ENCODE data around the gene SLC8A1. TPM values are rescaled to one million over a fixed set of nuclear protein-coding genes. Genes with fewer than 3 reads are reported as not detected.
A peak's percentile ranks its signal among the peaks of the same experiment; 100 is the strongest.

Gene SLC8A1
- total and polyA plus RNA-seq, 2 donors: 0.46 to 20.4 TPM

DNA sequence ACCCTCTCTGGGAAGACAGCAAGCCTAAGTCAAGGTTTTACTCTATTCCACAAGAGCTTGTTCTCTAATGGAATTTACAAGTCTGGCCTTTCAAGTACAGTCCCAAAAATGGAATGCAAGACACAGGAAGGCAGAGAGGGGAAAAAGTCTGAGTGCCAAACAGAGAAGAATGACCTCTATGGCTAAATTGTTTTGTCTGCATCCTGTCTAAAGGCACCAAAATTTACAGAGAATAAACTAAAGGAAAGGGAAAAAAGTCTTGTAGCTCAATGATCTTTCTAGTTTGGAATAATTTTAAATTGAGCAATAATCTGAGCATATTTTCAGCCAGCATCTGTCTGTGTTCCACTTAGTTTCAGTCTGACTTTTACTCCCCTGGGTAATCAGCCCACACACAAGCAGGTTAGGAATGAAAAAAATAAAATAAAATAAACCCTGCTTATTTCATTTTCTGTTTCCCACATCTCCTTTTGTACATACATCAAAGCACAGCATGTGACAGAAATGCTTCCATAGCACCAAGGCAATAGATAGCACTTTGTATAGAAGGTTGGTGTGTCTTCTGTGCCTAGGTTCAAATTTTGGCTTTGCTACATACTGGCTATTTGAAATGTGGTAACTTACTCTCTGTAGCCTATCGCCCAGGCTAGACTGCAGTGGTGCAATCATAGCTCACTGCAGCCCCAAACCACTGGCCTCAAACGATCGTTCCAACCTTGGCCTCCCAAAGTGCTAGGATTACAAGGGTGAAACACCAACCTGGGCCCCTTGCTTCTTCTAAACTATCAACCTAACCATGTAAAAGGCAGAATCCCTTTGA lies 105.1 kb downstream of the SLC8A1 start:
- no peak overlapping the region for H3K4me3 ChIP-seq (ENCODE audit: low read length in 2 of 2)
- no peaks in the 10 kb centered on the region for H3K9me3 ChIP-seq (ENCODE audit: control insufficient read depth in 2 of 2, insufficient read depth in 1 of 2, low read length in 1 of 2)
- 95% methylated on average over 3 of the region's 3 CpGs for WGBS
- no peaks in the 10 kb centered on the region for H3K4me1 ChIP-seq (ENCODE audit: control insufficient read depth in 2 of 2, insufficient read depth in 2 of 2, low read length in 2 of 2)
- DNase-seq (ENCODE audit: low read depth in 6 of 9, low spot score in 9 of 9): no peak
- H3K27me3 ChIP-seq (ENCODE audit: control insufficient read depth in 2 of 2, insufficient read depth in 1 of 2, low read length in 1 of 2): no peaks in the 10 kb centered on the region
- H3K36me3 ChIP-seq (ENCODE audit: control insufficient read depth in 2 of 2, insufficient read depth in 2 of 2, low read length in 1 of 2): no peaks in the 10 kb centered on the region
- no peak overlapping the region for H3K27ac ChIP-seq (ENCODE audit: low read depth in 1 of 2, low read length in 1 of 2)

DNA sequence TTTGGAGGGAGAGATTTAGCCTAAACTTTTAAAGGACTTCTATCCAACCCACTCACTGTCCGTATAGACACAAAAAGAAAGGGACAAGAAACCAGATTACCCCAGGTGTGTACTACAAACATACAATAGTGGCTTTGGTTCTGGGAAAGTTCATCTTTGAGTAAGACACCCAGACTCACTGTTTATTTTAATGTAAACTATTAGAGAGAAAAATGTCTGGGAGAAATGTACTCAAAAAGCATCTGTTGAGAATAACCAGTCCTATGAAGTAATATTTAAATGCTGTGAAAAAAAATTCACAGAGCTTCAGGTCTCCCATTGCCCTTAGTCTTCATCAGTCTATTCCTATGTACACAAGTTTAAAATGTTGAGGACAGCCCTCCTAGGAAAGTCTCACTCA lies 107.5 kb downstream of the SLC8A1 start:
- WGBS: 96% methylated on average over 1 of the region's 1 CpG
- no peak for DNase-seq (ENCODE audit: low read depth in 6 of 9, low spot score in 9 of 9)
- H3K9me3 ChIP-seq (ENCODE audit: control insufficient read depth in 2 of 2, insufficient read depth in 1 of 2, low read length in 1 of 2): no peaks in the 10 kb centered on the region
- H3K4me1 ChIP-seq (ENCODE audit: control insufficient read depth in 2 of 2, insufficient read depth in 2 of 2, low read length in 2 of 2): no peaks in the 10 kb centered on the region
- H3K4me3 ChIP-seq (ENCODE audit: low read length in 2 of 2): no peak overlapping the region
- H3K27ac ChIP-seq (ENCODE audit: low read depth in 1 of 2, low read length in 1 of 2): no peak overlapping the region
- no peaks in the 10 kb centered on the region for H3K27me3 ChIP-seq (ENCODE audit: control insufficient read depth in 2 of 2, insufficient read depth in 1 of 2, low read length in 1 of 2)
- H3K36me3 ChIP-seq (ENCODE audit: control insufficient read depth in 2 of 2, insufficient read depth in 2 of 2, low read length in 1 of 2): no peaks in the 10 kb centered on the region

DNA sequence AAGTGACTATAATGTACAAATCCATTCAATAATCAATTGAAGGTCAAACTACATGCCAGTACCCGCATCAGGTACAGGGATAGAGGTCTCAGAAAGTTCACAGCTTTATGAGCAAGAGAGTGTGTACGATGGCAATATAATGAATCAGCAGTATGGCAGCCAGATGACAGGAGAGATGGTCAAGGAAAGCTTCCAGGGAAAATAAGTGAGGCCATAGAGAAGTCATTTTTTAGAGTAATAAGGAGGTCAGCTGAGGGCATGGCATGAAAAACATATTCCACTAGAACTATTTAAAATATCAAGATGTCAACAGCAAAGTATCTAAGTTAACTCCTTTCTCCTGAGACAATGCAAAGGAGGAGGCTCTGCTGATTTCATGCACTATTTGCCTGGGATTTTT lies 108.0 kb downstream of the SLC8A1 start:
- Histone ChIP-seq H3K36me3 (ENCODE audit: control insufficient read depth in 2 of 2, insufficient read depth in 2 of 2, low read length in 1 of 2) (no peaks in the 10 kb centered on the region), H3K9me3 (ENCODE audit: control insufficient read depth in 2 of 2, insufficient read depth in 1 of 2, low read length in 1 of 2) (no peaks in the 10 kb centered on the region), H3K27me3 (ENCODE audit: control insufficient read depth in 2 of 2, insufficient read depth in 1 of 2, low read length in 1 of 2) (no peaks in the 10 kb centered on the region), H3K4me3 (ENCODE audit: low read length in 2 of 2) (no peak overlapping the region), H3K4me1 (ENCODE audit: control insufficient read depth in 2 of 2, insufficient read depth in 2 of 2, low read length in 2 of 2) (no peaks in the 10 kb centered on the region), H3K27ac (ENCODE audit: low read depth in 1 of 2, low read length in 1 of 2) (no peak overlapping the region)
- 97% methylated on average over 2 of the region's 2 CpGs for whole genome bisulfite sequencing
- DNase-seq (ENCODE audit: low read depth in 6 of 9, low spot score in 9 of 9): no peak

DNA sequence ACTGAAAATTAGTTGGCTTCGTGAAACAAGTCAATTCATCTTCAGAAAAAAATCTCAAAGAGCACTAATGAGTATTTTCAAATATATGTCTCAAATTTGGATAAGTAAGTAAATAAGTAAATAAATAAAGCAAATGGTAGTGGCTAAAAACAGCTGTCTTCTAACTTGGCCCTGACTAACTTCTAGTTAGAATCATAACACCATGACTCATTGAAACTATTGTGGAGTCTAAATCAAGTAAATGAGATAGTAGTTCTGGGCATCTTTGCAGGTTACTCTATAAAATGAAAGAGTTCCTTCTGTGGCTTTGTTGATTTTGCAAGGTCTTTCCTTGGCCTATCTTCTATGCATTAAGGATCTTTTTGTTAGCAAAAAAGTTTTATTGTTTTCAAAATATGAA lies 110.7 kb downstream of the SLC8A1 start:
- no peaks in the 10 kb centered on the region for H3K4me1 ChIP-seq (ENCODE audit: control insufficient read depth in 2 of 2, insufficient read depth in 2 of 2, low read length in 2 of 2)
- no peak overlapping the region for H3K4me3 ChIP-seq (ENCODE audit: low read length in 2 of 2)
- H3K36me3 ChIP-seq (ENCODE audit: control insufficient read depth in 2 of 2, insufficient read depth in 2 of 2, low read length in 1 of 2): no peaks in the 10 kb centered on the region
- H3K9me3 ChIP-seq (ENCODE audit: control insufficient read depth in 2 of 2, insufficient read depth in 1 of 2, low read length in 1 of 2): no peaks in the 10 kb centered on the region
- H3K27me3 ChIP-seq (ENCODE audit: control insufficient read depth in 2 of 2, insufficient read depth in 1 of 2, low read length in 1 of 2): no peaks in the 10 kb centered on the region
- no peak for DNase-seq (ENCODE audit: low read depth in 6 of 9, low spot score in 9 of 9)
- WGBS: 95% methylated on average over 1 of the region's 1 CpG
- H3K27ac ChIP-seq (ENCODE audit: low read depth in 1 of 2, low read length in 1 of 2): no peak overlapping the region

DNA sequence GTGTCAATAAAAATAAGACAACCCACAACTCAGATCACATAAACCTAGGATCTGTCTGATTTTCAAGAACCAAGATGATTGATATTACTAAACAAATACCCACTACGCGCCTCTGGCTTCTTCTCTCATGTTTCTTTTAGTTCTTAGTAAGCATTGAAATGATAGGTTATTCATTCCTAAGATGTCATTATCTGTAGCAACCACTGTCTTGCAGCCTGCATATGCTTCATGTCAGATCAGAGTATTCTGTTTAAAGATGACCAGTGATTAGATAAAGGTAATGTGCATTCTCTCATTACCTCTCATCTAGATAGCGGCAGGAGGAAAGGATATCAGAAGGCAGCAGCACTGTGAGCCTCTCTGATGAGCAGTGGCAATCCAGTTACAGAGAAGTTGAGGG lies 112.9 kb downstream of the SLC8A1 start:
- Histone ChIP-seq H3K9me3 (ENCODE audit: control insufficient read depth in 2 of 2, insufficient read depth in 1 of 2, low read length in 1 of 2) (no peaks in the 10 kb centered on the region), H3K27me3 (ENCODE audit: control insufficient read depth in 2 of 2, insufficient read depth in 1 of 2, low read length in 1 of 2) (no peaks in the 10 kb centered on the region), H3K27ac (ENCODE audit: low read depth in 1 of 2, low read length in 1 of 2) (no peak overlapping the region), H3K4me3 (ENCODE audit: low read length in 2 of 2) (no peak overlapping the region), H3K4me1 (ENCODE audit: control insufficient read depth in 2 of 2, insufficient read depth in 2 of 2, low read length in 2 of 2) (no peaks in the 10 kb centered on the region), H3K36me3 (ENCODE audit: control insufficient read depth in 2 of 2, insufficient read depth in 2 of 2, low read length in 1 of 2) (no peaks in the 10 kb centered on the region)
- no peak for DNase-seq (ENCODE audit: low read depth in 6 of 9, low spot score in 9 of 9)
- 100% methylated on average over 3 of the region's 3 CpGs for WGBS

DNA sequence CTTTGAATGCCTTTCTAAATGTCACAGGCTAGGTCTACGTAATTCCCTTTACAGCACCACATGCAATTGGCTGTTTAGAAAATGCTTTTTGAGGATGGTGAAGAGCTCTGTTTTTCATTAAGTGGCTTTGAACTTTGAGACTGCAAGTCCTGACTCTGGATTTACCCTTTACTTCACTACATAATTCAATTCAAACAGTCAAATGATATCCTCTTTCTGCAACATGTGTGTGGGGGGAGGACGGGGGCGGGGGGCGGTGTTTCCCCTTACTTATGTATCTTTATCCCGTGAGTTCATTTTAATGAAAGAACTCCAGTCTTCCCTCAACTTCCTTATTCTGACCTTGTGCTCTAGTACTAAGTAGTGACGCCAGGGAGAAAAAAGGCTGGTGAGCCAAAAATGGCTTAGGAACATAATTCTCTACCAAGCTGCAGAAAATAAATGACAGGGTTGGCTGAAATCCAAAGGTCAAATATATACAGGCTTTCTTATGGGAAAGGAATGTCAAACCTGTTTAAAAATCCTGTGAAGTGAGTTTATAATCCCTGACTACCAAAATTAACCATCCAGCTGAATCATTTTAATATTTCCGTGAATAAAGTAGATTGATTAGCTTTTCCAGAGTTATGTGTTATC lies 119.6 kb downstream of the SLC8A1 start:
- DNase-seq (ENCODE audit: low read depth in 6 of 9, low spot score in 9 of 9): no peak

DNA sequence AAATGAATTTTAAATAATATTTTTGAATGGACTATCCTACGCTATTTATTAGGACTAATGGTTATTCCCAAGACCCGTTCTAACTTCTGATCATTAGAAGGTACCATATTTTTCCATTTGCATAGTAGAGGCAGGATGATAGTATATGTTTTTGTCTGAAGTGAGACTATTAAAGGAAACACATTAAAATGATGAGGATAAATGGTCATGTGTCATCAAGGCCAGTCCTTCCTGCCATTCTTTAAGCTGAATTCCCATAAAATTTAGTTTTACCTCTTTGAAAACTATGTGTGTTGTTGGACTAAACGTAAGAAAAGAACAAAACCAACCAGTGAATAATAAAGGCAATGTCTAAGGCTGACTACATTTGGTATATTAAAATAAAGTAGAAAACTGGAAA lies 121.8 kb downstream of the SLC8A1 start:
- Histone ChIP-seq H3K36me3 (ENCODE audit: control insufficient read depth in 2 of 2, insufficient read depth in 2 of 2, low read length in 1 of 2) (no peaks in the 10 kb centered on the region), H3K27ac (ENCODE audit: low read depth in 1 of 2, low read length in 1 of 2) (no peak overlapping the region)
- 65% methylated on average over 3 of the region's 3 CpGs for WGBS

More for the DNA sequence above, 119.6 kb downstream of the SLC8A1 start:
- H3K36me3 ChIP-seq (ENCODE audit: control insufficient read depth in 2 of 2, insufficient read depth in 2 of 2, low read length in 1 of 2): no peaks in the 10 kb centered on the region
- 62% methylated on average over 7 of the region's 7 CpGs for WGBS
- H3K27ac ChIP-seq (ENCODE audit: low read depth in 1 of 2, low read length in 1 of 2): no peak overlapping the region
- H3K4me1 ChIP-seq (ENCODE audit: control insufficient read depth in 2 of 2, insufficient read depth in 2 of 2, low read length in 2 of 2): peaks cover 0 to 3% of the 10 kb centered on the region in 2 donors
- H3K4me3 ChIP-seq (ENCODE audit: low read length in 2 of 2): no peak overlapping the region
- no peaks in the 10 kb centered on the region for H3K27me3 ChIP-seq (ENCODE audit: control insufficient read depth in 2 of 2, insufficient read depth in 1 of 2, low read length in 1 of 2)
- no peaks in the 10 kb centered on the region for H3K9me3 ChIP-seq (ENCODE audit: control insufficient read depth in 2 of 2, insufficient read depth in 1 of 2, low read length in 1 of 2)

DNA sequence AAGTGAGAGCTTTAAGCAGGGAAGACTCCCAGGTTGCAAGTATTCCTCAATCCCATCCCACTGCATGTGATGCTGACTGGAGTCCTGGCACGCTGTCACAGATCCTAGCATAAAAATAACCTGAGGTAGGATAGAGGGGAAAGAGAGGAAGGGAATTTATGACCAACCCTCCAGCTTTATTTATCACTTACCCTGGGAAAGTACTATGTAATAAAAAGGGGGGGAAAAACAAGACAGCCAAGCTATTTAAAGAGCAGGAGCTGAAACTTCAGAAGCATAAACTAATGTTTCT lies 122.2 kb downstream of the SLC8A1 start:
- Histone ChIP-seq H3K36me3 (ENCODE audit: control insufficient read depth in 2 of 2, insufficient read depth in 2 of 2, low read length in 1 of 2) (no peaks in the 10 kb centered on the region), H3K27ac (ENCODE audit: low read depth in 1 of 2, low read length in 1 of 2) (no peak overlapping the region), H3K4me3 (ENCODE audit: low read length in 2 of 2) (no peak overlapping the region), H3K27me3 (ENCODE audit: control insufficient read depth in 2 of 2, insufficient read depth in 1 of 2, low read length in 1 of 2) (no peaks in the 10 kb centered on the region), H3K4me1 (ENCODE audit: control insufficient read depth in 2 of 2, insufficient read depth in 2 of 2, low read length in 2 of 2) (peaks cover 6 to 14% of the 10 kb centered on the region in 2 donors), H3K9me3 (ENCODE audit: control insufficient read depth in 2 of 2, insufficient read depth in 1 of 2, low read length in 1 of 2) (peaks cover 0 to 4% of the 10 kb centered on the region in 2 donors)
- 98% methylated on average over 1 of the region's 1 CpG for WGBS
- DNase-seq (ENCODE audit: low read depth in 6 of 9, low spot score in 9 of 9): no peak

More for the DNA sequence above, 121.8 kb downstream of the SLC8A1 start:
- Histone ChIP-seq H3K4me3 (ENCODE audit: low read length in 2 of 2) (no peak overlapping the region), H3K4me1 (ENCODE audit: control insufficient read depth in 2 of 2, insufficient read depth in 2 of 2, low read length in 2 of 2) (peaks cover 2 to 10% of the 10 kb centered on the region in 2 donors), H3K9me3 (ENCODE audit: control insufficient read depth in 2 of 2, insufficient read depth in 1 of 2, low read length in 1 of 2) (peaks cover 0 to 4% of the 10 kb centered on the region in 2 donors), H3K27me3 (ENCODE audit: control insufficient read depth in 2 of 2, insufficient read depth in 1 of 2, low read length in 1 of 2) (no peaks in the 10 kb centered on the region)
- no peak for DNase-seq (ENCODE audit: low read depth in 6 of 9, low spot score in 9 of 9)

DNA sequence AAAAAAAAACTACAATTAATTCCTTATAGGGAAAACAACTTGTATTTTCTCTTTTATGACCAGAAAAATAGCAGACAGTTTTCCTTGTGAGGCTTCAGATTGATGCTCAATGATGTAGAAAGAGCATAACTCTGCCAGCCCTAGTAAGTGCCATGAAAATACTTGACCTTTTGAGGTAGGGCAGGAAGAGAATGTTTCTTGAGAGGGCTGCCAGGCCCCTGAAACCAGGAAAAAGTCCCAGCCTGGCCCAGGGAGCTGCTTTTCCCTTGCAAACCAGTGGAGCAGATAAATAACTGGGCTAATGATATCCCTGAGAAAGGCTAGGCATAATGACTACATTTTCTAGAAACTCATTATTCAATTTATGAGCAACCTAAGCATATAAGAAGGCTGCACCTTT lies 126.8 kb downstream of the SLC8A1 start:
- H3K27me3 ChIP-seq (ENCODE audit: control insufficient read depth in 2 of 2, insufficient read depth in 1 of 2, low read length in 1 of 2): no peaks in the 10 kb centered on the region
- H3K4me1 ChIP-seq (ENCODE audit: control insufficient read depth in 2 of 2, insufficient read depth in 2 of 2, low read length in 2 of 2): peaks cover 9 to 14% of the 10 kb centered on the region in 2 donors
- DNase-seq (ENCODE audit: low read depth in 6 of 9, low spot score in 9 of 9): peak in 1 of 9 donors; percentile 6
- peak overlapping the region in 1 of 2 donors; percentile 85 for H3K27ac ChIP-seq (ENCODE audit: low read depth in 1 of 2, low read length in 1 of 2)
- no peak overlapping the region for H3K4me3 ChIP-seq (ENCODE audit: low read length in 2 of 2)
- no peaks in the 10 kb centered on the region for H3K36me3 ChIP-seq (ENCODE audit: control insufficient read depth in 2 of 2, insufficient read depth in 2 of 2, low read length in 1 of 2)
- peaks cover 0 to 4% of the 10 kb centered on the region in 2 donors for H3K9me3 ChIP-seq (ENCODE audit: control insufficient read depth in 2 of 2, insufficient read depth in 1 of 2, low read length in 1 of 2)

All from thymus (tissue), 11 donors.